GM18498 (cell line): Measurements from ENCODE around the gene SEPTIN8.
A peak's percentile ranks its signal among the peaks of the same experiment; 100 is the strongest.

ENCODE experiments used
- ATAC-seq: cut with Tn5 transposase; IDR thresholded peaks from one replicate; pipeline ENCODE4 v1.9.1; 2021; ENCODE audit warnings: mild to moderate bottlenecking, moderate library complexity; ENCODE audit not compliant: unreplicated experiment

Gene SEPTIN8

GRCh38 chr5:132751971-132752580, 25.0 kb downstream of the SEPTIN8 start:
- ATAC-seq: no peak

- ATAC-seq: peak; percentile 46
These were observed 25.6 kb downstream of the SEPTIN8 start for GRCh38 chr5:132751444-132751843.

DNA sequence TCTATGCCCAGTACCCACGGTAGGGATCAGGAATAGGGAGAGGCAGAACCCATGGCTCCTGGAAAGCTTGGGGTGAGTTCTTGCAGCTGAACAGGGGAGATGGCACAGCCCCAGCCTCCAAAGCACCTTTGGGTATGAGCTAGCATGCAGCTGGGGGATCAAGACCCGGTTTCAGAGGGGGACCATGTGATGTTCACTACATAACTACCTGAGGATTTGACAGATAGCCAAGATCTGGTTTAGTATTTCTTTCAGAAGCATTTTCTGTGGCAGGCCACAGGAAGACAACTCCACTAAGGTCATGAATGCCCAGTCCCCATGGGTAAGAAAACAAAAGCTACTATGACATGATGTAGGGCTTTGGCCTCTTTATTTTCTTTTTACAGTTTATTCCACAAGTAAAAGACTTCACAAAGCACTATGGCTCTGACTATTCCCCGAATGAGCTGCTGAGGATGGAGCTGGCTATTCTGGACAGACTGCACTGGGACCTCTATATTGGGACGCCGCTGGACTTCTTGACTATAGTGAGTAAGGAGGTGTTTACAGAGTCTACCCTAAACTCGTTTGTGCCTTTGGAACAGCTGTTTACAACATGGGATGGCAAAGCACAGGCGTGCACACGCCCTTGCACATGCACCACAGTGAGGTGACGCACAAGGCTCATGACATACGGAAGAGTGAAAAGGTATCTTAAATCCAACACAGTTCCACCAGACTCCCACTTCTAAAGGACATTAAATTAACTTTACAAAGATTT, 26.4 kb downstream of the SEPTIN8 start:
- ATAC-seq: peak; percentile 37

GRCh38 chr5:132749506-132749905, 27.5 kb downstream of the SEPTIN8 start:
- no peak for ATAC-seq

DNA sequence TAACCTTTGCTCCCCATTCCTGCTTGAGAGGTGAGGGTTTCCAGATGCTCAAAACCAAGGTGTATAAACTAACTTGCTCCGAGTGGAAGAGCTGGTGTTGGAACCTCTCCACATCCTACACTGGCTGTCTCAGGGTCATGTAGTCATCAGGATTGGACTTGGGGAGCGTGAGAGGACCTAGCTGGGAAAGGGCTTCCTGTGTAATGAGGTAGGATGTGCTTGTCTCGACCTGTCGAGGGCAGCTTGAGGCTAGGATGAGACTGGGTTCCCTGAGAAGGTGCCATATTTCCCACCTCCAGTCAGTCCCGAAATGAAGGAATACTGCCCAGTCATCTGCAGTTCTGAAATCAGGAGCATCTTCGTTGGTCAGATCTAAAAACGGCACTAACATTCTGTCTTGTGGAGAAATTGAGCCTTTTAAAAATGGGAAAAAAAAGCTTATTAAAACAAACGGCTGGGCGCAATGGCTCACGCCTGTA, 28.5 kb downstream of the SEPTIN8 start:
- no peak for ATAC-seq

DNA sequence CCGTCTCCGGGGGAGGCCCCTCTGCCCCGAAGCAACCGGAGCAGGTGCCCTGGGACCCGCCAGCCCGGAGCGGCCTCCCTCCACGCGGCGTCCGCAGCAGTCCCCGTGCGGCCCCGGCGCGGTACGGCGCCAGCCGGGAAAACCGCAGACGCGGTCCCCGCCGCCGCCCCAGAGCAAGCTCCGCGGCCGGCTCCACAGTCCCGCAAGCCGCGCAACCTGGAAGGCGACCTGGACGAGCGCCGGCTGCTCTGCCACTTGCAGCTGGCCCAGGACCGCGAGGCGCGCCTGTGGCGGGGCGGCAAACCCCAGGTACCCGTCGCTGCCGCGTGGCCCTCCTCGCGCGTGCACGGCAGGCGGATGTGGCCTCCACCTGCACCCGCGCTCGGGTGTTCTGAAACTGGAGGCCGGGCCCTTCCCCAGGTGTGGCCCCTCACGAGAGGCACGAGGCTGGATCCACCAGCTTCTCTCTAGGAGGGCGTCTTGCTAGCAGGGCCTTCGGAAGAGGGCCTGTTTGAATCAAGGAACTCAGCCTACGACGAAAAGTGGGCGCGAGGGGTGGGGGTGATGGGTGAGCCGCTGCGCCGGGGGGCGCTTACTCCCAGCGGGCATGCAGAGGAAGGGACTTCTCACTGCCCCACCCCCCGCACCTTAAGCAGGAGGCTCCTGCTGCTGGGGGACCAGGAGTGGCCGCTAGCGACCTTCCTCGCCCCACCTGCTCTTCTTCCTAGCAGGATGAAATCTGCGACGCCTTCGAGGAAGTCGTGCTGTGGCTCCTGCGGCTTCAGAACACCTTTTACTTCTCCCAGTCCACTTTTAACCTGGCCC, 29.2 kb downstream of the SEPTIN8 start:
- ATAC-seq: peak; percentile 2

DNA sequence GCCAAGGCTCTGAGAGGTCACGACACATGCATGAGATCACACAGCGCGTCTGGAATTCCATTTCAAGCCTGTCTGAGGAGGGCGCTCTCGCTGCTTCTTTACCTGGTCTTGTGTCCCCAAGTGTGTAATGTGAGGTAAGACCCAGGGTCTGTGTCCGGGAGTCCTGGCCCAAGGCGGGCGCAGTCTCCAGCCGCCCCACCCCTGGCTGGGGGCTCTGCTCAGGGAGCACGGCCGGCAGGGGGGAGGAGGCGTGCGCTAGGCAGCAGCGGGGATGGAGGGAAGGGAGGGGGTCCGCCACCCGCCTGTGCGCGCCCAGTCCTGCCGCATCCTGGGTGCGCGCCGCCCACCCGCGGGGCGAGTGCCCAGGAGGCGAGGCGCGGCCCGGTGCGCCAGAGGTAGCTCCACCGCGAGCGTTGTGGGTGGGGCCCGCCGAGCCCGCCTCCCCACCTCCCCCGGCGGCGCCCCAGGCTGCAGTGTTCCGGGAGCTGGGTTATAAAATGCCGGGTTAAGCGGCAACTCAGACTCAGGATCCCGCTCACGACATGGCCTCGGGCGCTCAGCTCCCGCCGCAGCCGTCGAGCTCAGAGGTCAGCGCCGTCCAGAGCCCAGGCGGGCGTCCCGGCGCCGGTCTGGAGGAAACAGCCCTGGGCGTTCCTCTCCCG, 30.0 kb downstream of the SEPTIN8 start, which contains the start of gene CCNI2:
CCNI2 (plus strand) TSS at position 473 of the 662 bp plus-strand sequence; CDS start at position 543, 70 bp downstream.
- peak; percentile 42 for ATAC-seq

- no peak for ATAC-seq
These were observed 30.5 kb downstream of the SEPTIN8 start for GRCh38 chr5:132746592-132746953.

GRCh38 chr5:132744659-132745058, 32.4 kb downstream of the SEPTIN8 start:
- ATAC-seq: no peak

- no peak for ATAC-seq
These were observed 34.4 kb downstream of the SEPTIN8 start for GRCh38 chr5:132742626-132743025.

DNA sequence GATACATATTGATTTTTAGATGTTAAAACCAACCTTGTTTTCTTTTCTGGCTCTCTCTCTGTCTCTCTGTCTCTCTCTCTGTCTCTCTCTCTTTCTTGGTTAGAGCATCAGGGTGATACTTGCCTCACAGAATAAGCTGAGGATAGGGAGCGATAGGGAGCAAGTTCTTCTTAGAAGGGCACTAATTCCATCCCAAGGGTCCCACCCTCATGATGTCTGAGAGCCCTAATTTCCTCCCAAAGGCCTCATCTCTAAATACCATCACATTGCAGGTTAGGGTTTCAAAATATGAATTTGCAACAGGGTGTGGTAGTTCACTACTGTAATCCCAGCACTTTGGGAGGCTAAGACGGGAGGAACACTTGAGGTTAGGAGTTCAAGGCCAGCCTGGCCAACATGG, 34.9 kb downstream of the SEPTIN8 start:
- no peak for ATAC-seq

DNA sequence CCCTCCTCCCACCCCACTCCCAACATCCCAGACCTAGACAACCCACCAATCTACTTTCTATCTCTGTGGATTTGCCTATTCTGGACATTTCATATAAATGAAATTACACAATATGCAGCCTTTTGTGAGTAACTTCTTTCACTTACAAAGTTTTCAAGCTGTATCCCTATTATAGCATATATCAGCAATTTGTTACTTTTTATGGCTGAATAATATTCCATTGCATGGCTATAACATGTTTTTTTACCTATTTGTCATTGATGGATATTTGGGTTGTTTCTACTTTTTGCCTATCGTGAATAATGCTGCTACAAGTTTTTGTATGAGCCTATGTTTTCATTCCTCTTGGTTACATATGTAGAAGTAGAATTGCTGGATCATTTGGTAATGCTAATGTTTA, 37.8 kb downstream of the SEPTIN8 start:
- ATAC-seq: no peak

- no peak for ATAC-seq
These were observed 38.9 kb downstream of the SEPTIN8 start for GRCh38 chr5:132737982-132738681.

- peak; percentile 93 for ATAC-seq
These were observed 39.9 kb downstream of the SEPTIN8 start, which contains the start of gene KIF3A for GRCh38 chr5:132736853-132737833. TSS of gene KIF3A (minus strand) at chr5:132737546. CDS start at chr5:132737419, 127 bp downstream.

DNA sequence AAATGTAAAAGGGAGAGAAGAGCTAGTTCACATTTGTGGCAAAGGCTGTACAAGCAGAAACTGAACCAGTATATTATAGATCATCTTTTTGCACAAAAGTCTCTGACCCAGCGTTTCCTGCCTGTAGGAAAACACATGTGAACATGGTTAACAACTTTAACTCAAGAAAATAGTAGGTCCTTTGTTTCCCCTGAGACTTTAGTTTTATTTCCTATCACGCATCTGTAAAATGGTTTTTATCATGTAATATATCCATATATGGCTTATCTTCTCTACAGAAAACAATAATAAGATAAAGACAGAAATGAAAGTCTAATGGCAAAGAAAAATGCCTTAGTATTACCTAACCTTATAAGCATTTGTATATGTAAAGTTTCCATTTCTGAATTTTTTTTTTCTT, 42.4 kb downstream of the SEPTIN8 start:
- no peak for ATAC-seq

DNA sequence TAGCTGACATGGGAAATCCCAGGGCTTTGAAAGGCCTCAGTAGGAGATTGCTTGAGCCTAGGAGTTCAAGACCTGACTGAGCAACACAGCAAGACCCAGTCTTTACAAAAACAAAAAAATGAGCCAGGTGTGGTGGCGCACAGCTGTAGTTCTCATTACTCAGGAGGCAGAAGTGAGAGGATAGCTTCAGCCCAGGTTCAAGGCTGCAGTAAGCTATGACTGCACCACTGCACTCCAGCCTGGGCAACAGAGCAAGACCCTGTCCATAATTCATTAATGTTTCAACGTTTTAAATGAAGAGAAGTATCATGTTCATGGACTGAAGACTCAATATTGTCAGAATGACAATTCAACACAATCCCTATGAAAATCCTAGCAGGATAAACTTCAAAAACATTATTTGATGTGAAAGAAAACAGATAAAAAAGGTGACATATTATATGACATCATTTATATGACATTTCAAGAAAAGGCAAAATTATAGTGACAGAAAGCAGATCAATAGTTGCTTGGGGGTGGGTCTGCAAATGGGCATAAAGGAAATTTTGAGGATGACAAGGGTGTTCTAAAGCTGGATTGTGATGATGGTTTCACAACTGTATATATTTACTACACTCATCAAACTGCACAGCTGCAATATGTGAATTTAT, 43.4 kb downstream of the SEPTIN8 start:
- no peak for ATAC-seq

- ATAC-seq: no peak
These were observed 47.1 kb downstream of the SEPTIN8 start for GRCh38 chr5:132729896-132730295.

GRCh38 chr5:132725745-132726144, 51.3 kb downstream of the SEPTIN8 start:
- ATAC-seq: no peak
